Gastrocnemius medialis (tissue), 4 donors: ENCODE data around the gene TNFSF10.

Experiments used
- POLR2A ChIP-seq, 2 donors: fragments of 450-650 bp; IDR thresholded peaks; one replicate each; pipeline ENCODE4 v1.6.1; 2017; ENCODE audit warnings: antibody characterized with exemption in 2 of 2, mild to moderate bottlenecking in 2 of 2, moderate library complexity in 2 of 2
- TF ChIP-seq, protein P1 (sequence below), 5 experiments: fragments of 450-650 bp in 3 of 5; fragments of 200-600 bp in 2 of 5; sonication (generic) in 2 of 5; IDR thresholded peaks in 4 of 5; conservative IDR thresholded peaks in 1 of 5; 1 replicate in 4 of 5; 2 replicates in 1 of 5; pipeline ENCODE4 v1.5.1; 2016 to 2019; ENCODE audit warnings: antibody characterized with exemption in 5 of 5, mild to moderate bottlenecking in 3 of 5, moderate library complexity in 3 of 5

DNA sequence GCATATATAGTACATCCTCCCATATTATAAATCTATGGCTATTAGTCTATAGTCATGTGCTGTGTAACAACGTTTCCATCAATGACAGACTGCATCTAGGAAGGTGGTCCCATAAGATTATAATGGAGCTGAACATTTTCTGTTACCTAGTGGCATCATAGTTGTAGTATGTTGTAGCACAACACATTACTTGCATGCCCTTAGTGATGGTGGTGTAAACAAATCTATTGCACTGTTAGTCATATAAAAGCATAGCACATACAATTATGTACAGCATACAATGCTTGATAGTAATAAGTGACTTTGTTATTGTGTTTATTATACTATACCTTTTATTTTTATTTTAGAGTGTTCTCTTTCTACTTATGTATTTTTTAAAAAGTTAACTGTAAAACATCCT lies 37.4 kb upstream of the TNFSF10 start:
- no peak for TF ChIP-seq POLR2A (IDR thresholded peaks at IDR 0.05)
- TF ChIP-seq, protein P1, sequence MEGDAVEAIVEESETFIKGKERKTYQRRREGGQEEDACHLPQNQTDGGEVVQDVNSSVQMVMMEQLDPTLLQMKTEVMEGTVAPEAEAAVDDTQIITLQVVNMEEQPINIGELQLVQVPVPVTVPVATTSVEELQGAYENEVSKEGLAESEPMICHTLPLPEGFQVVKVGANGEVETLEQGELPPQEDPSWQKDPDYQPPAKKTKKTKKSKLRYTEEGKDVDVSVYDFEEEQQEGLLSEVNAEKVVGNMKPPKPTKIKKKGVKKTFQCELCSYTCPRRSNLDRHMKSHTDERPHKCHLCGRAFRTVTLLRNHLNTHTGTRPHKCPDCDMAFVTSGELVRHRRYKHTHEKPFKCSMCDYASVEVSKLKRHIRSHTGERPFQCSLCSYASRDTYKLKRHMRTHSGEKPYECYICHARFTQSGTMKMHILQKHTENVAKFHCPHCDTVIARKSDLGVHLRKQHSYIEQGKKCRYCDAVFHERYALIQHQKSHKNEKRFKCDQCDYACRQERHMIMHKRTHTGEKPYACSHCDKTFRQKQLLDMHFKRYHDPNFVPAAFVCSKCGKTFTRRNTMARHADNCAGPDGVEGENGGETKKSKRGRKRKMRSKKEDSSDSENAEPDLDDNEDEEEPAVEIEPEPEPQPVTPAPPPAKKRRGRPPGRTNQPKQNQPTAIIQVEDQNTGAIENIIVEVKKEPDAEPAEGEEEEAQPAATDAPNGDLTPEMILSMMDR (IDR thresholded peaks at IDR 0.05 in 4 of 5, conservative IDR thresholded peaks at IDR 0.05 in 1 of 5): no peak
